Germinal center (tissue), 1 donor: ENCODE data around the gene KCNIP1.

ENCODE experiments used
- DNase-seq: peaks from one replicate; pipeline ENCODE4 v3.0.0; 2012; ENCODE audit warnings: mixed read lengths, low spot score

KCNIP1 gene

GRCh38 chr5:170503990-170504596, at the start of gene KCNIP1:
TSS of gene KCNIP1 (plus strand) at chr5:170504020.
- no peak for DNase-seq

DNA sequence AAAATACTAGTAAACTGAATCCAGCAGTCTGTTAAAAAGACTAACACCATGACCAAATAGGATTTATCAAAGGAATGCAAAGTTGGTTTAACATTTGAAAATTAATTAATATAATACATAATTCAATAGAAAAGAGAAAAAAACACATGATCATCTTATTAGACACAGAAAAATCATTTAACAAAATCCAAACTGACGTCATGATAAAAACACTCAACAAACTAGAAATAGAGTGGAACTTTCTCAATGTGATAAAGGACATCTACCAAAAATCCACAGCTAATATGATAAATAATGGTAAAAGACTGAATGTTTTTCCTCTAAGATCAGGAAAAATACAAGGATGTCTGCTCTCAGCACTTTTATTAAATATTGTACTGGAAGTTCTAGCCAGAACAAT, 40.4 kb upstream of the KCNIP1 start:
- DNase-seq: no peak

DNA sequence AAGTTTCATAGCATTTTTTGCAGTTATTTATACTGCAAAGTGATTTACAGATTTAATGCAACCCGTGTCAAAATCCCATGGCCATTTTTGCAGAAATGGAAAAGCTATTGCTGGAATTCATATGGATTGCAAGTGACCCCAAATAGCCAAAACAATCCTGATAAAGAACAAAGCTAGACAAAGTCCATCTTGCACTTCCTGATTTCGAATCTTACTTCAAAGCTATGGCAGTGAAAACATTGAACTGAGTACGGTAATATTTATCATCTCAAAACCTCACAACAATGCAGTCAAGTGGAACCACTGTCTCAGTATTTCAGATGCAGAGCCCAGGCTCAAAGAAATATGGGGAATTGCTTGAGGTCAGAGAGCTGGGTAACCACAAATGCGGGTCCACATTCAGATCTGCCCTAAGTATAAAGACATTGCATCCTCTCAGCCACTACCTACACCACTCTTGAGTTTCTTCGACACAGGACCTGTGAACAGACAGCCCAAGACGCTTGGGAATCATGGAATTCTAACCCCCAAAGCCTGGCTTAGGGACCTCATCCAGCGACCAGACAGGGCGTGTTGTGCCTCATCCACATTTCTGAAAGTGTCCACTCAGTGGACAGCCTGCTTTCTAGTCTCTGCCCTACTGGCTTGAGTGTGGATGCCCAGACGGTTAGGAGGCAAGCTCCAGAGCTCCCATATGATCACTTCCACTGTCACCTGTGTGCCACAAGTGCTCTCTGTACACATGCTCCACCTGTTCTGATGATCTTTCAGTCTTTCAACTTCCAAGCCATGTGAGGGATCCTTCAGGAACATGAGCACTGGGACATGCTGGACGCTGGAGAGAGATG, 39.3 kb upstream of the KCNIP1 start:
- no peak for DNase-seq

GRCh38 chr5:170466553-170466952, 37.3 kb upstream of the KCNIP1 start:
- DNase-seq: no peak

GRCh38 chr5:170466988-170467707, 36.7 kb upstream of the KCNIP1 start:
- DNase-seq: no peak

DNA sequence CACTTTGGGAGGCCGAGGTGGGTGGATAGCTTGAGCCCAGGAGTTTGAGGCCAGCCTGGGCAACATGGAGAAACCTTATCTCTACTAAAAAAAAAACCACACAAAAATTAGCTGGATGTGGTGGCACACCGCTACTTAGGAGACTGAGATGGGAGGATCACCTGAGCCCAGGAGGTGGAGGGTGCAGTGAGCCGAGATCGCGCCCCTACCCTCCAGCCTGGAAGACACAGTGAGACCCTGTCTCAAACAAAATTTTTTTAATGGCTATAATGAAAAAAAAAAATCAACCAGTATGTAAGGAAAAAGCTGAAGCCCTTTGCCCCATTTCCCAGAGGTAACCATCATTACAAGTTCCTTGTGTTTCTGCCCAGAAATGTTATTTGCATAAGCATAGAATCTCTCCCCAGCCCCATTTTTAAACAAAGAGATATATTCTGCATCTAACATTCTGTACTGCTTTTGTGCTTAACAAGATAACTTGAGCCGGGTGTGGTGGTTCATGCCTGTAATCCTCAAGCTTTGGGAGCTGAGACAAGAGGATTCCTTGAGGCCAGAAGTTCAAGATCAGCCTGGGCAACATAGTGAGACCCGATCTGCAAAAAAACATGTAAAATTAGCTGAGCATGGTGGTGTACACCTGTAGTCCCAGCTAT, 35.1 kb upstream of the KCNIP1 start:
- DNase-seq: no peak

DNA sequence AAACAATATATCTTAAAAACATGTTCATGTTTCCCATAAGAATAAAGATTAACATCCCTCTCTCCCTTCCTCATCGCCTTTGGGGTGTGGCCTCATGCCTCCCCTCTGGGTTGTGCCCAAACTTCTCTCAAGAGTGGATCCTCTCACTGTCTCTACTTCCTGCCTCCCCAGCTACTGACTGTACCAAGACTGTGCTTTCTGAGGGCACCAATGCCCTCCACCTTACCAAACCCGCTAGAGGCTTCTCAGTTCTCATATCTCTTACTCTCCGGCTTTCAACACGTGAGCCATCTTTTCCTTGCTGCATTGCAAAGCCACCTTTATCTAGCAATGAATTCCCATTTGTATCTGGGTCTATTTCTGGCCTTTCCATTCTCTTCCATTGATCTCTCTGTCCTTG, 34.4 kb upstream of the KCNIP1 start:
- no peak for DNase-seq

DNA sequence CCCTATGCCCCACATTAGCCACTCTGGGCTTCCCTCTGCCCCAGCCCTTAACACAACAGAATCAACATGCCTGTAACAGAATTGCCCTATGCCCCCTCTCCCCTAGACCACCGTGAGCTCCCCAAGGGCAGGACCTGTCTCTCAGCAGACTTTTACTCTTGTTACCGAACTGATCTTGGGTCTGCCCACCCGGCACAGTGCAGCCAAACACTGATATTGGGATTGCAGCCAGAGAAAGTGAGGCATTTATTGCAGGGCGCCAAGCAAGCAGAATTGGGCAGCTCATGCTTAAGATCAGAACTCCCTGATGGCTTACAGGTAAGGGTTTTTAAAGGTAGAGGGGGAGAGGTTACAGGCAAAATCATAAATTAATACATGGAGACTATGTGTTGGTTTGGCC, 33.5 kb upstream of the KCNIP1 start:
- DNase-seq: no peak

GRCh38 chr5:170470808-170471404, 32.9 kb upstream of the KCNIP1 start:
- no peak for DNase-seq

GRCh38 chr5:170471551-170472178, 32.2 kb upstream of the KCNIP1 start:
- DNase-seq: no peak

- DNase-seq: no peak
These were observed 30.2 kb upstream of the KCNIP1 start for GRCh38 chr5:170473642-170474041.

- DNase-seq: no peak
These were observed 29.1 kb upstream of the KCNIP1 start for GRCh38 chr5:170474489-170475274.

DNA sequence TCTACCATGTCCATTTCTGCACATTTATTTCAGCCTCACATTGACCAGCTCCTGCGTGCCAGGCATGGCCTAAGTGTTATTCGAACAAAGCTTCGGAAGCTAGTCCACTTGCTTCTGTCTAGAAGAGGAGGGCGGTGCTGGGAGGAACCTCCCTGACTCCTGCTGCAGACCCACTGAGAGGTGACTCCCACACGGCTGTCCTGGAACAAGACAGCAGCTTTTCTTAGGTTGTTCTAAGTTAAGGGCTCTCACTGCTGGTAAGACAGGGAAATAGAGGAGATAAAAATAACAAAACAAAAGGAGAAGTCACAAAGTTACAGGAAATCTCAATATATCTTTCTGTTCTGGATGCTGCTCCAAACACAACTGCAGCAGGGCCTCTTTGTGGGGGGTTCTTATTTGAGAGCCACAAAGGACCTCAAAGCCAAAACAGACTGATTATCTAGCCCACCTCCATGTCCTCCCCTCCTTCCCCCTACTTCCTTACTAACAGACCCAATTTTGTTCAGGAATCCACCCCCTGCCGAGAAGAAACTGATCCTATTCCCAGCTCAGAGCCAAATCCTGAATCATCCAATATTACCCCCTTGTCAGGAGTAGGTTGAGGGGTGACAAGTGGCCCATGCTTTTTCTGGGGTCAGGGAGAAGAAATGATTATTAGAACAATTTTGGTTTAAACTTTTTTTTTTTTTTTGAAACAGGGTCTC, 28.4 kb upstream of the KCNIP1 start:
- no peak for DNase-seq

DNA sequence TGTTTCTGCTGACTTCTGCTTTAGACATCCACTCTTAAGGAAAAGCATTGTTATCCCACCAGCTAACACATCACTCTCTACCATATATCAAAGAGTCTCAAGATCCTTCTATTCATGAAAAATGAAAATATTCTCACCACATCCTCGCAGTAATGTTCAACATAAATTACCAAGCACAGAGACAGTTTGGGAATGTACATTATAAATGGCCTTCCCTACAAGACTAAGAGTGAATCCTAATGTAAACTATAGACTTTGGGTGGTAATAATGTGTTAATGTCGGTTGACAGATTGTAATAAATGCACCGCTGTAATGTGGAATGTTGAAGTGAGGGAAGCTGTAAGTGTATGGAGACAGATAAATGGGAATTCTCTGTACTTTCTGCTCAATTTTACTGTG, 27.1 kb upstream of the KCNIP1 start:
- no peak for DNase-seq

GRCh38 chr5:170477906-170478305, 25.9 kb upstream of the KCNIP1 start:
- DNase-seq: no peak

DNA sequence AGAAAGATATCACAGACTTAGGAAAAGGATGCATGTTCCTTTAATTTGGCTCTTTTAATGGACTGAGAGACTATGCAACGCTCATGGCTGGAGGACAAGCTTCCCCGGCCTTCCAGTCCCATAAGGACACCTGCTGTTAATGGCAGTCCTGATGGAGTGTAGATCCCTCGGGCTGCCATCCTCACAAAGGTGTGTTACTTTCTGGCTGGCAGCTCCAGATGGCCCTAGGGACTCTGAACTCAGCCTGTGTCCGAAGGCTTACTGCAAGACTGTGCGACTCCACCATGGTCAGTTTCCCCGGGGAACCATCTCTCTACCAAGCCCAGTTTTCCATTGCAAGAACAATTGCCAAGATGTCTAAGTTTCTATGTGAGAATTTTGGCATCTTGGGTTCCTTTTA, 25.5 kb upstream of the KCNIP1 start:
- DNase-seq: no peak

DNA sequence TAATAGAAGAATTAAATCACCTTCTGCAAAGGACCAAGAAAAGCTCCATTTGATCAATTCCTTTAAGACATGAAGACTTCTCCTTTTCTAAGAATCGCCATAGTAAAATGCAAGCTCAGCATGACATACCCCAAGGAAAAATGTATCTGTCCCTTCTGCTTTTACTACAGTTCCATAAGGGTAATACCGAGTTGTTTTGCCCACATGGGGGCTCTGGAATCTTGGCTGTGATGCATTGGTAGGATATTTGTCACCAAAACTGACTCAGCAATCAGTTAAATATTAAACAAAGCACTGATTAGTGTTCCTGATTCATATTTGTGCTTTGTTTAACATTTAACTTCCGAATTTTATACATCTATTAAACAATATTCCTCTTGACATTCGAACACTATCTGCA, 24.3 kb upstream of the KCNIP1 start:
- DNase-seq: no peak

DNA sequence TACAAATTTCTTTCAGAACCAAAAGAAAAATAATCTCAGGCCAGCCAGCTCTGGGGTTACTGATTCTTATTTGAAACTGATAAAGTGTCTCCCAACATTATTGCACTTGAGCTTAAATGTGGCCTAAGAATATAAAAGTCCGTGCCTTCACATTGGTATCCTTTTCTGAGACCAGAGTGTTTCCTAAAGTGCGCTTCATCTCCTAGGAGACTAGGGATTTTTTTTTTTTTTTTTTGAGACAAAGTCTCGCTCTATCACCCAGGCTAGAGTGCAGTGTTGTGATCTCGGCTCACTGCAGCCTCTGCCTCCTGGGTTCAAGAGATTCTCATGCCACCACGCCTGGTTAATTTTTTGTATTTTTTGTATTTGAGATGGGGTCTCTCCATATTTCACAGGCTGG, 23.6 kb upstream of the KCNIP1 start:
- no peak for DNase-seq

GRCh38 chr5:170481849-170482248, 22.0 kb upstream of the KCNIP1 start:
- DNase-seq: no peak

DNA sequence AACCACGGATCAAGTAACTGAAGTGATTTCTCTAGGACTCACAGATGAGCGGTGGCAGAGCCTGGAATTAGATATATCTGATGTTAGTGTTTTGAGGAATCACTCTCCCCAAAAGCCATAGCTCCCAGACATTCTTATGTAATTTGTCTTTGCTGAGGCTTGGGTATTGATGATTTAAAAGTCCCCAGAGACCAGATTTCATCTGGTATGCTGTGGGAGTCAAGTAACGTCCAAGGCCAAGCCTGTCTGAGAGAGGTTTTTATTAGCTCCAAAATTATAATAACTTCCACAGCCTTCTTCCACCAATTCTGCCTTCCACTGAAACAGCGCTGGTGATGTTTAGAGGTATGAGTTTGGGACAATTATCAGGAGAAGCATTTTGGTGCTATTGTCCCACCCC, 21.3 kb upstream of the KCNIP1 start:
- DNase-seq: no peak
